ENCODE data around the gene BUD23. TPM values are rescaled to one million over a fixed set of nuclear protein-coding genes. Genes with fewer than 3 reads are reported as not detected.
"Not testable (repeated sequence)": the region's sequence is repeated elsewhere in the genome, so short reads cannot be mapped to it uniquely, and the experiment has no call there.

BUD23 gene
- total and polyA plus RNA-seq, 2 experiments from 2014 or later = 63.9 to 170 TPM

DNA sequence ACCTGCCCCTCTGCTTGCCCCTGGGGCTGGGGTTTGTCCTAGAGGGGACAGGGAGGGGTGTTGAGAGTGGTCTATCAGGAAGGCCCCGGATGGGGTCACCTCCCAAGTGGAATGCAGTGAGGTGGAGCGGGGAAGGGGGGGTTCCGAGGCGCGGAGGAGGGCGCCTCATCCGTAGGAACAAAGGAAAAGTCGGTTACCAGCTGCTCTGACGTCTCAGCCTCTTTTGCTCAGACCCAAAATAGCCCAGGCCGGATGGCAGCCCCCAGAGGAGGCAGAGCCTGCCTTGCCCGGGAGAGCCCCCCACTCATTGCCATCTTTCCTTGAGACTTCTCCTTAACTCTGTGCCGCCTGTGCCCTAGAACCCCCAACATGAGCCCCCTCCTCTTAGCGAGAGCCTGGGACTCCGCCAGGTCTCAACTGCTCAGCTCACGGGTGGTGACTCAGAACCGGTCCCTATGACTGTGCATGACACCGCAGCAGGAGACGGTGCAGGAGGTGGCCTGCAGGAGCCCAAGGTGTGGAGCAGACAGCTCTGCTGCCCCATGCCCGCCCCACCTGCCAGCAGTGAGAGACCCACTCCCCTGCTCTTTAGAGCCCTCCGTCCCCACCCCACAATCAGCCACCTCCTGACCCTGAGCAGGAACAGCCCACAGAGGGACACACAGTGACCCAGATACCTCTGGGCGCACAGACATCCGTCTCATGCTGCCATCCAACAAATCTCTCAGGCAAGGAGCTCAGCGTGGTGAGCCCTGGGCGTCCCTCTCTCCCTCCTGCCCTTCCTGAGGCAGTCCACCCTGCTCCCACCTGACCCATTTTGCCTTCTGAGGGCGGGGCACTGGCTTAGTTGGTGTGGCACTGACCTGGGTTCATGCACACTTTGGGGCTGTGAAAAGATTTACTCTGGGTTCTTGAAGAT is 23.0 kb downstream of the BUD23 start:
- DNase-seq (ENCODE audit: low read depth in 1 of 2, low spot score in 1 of 2) = no peak
- Histone ChIP-seq H3K27ac (no peak overlapping the region), H3K4me3 (no peak overlapping the region), H3K9me3 (ENCODE audit: low read depth) (no peaks in the 10 kb centered on the region), H3K27me3 (no peaks in the 10 kb centered on the region), H3K36me3 (no peaks in the 10 kb centered on the region), H3K4me1 (ENCODE audit: low read depth) (peaks cover 6% of the 10 kb centered on the region)
- TF ChIP-seq, protein P1, sequence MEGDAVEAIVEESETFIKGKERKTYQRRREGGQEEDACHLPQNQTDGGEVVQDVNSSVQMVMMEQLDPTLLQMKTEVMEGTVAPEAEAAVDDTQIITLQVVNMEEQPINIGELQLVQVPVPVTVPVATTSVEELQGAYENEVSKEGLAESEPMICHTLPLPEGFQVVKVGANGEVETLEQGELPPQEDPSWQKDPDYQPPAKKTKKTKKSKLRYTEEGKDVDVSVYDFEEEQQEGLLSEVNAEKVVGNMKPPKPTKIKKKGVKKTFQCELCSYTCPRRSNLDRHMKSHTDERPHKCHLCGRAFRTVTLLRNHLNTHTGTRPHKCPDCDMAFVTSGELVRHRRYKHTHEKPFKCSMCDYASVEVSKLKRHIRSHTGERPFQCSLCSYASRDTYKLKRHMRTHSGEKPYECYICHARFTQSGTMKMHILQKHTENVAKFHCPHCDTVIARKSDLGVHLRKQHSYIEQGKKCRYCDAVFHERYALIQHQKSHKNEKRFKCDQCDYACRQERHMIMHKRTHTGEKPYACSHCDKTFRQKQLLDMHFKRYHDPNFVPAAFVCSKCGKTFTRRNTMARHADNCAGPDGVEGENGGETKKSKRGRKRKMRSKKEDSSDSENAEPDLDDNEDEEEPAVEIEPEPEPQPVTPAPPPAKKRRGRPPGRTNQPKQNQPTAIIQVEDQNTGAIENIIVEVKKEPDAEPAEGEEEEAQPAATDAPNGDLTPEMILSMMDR (IDR thresholded peaks at IDR 0.05; ENCODE audit: low read depth, low read length) = no peak

DNA sequence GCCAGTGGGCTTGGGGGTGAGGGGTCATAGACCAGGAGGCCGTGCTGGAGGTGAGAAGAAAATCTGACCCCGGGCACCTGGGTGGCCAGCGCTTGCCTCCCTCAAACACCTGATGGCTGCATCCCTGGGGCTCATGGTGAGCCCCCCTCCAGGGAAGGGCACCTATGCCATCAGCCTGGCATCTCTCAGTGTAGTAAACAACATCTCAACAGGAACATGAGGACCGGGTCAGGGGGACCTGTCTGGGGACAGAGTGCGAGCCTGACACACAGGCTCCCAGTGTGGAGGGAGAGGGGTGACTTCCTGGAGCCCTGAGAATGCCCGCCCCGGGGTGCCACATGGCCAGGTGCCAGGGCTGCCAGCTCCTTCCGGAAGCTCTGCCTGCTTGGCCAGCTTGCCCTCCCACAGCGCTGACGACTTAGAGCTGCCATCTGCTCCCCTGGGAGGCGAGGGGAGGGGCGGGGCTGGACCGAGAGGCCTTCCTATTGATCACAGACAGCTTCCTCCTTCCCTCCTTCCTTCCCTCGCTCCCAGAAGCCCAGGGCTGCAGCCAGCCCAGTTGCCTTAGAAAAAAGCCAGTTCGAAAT is 23.7 kb downstream of the BUD23 start:
- TF ChIP-seq, protein P1 (IDR thresholded peaks at IDR 0.05; ENCODE audit: low read depth, low read length) = no peak
- Histone ChIP-seq H3K4me1 (ENCODE audit: low read depth) (peaks cover 6% of the 10 kb centered on the region), H3K36me3 (no peaks in the 10 kb centered on the region), H3K4me3 (no peak overlapping the region), H3K9me3 (ENCODE audit: low read depth) (no peaks in the 10 kb centered on the region), H3K27ac (no peak overlapping the region), H3K27me3 (no peaks in the 10 kb centered on the region)
- DNase-seq (ENCODE audit: low read depth in 1 of 2, low spot score in 1 of 2) = no peak

DNA sequence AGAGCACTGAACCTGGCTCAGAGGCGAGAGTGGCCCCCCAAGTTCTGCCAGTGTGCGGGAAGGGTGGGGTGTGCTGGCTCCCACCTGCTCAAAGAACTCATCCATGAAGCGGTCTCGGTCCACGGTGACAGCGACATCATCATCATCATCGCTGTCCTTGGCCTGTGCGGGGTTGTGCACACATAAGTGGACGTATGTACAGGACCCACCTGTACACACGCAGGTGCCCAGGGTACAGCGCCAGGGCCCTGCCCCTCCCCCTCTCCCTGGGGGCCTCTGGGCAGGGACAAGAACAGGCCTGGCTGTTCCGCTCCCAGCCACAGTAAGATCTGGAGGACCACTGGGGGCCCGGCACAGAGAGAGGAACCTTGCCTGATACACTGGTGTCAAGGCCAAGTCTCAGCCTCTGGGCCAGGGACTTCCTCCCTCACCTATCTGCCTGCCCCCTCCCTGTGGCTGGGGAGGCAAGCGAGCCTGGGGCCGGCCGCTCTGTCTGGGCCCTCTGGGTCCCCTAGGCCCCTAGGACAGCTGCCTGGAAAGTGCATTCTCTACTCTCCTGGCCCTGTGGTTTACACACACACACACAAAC is 25.7 kb downstream of the BUD23 start:
- Histone ChIP-seq H3K9me3 (ENCODE audit: low read depth) (no peaks in the 10 kb centered on the region), H3K4me1 (ENCODE audit: low read depth) (no peaks in the 10 kb centered on the region), H3K27me3 (no peaks in the 10 kb centered on the region), H3K36me3 (no peaks in the 10 kb centered on the region), H3K4me3 (no peak overlapping the region), H3K27ac (no peak overlapping the region)
- no peak for DNase-seq (ENCODE audit: low read depth in 1 of 2, low spot score in 1 of 2)
- TF ChIP-seq, protein P1 (IDR thresholded peaks at IDR 0.05; ENCODE audit: low read depth, low read length) = no peak

DNA sequence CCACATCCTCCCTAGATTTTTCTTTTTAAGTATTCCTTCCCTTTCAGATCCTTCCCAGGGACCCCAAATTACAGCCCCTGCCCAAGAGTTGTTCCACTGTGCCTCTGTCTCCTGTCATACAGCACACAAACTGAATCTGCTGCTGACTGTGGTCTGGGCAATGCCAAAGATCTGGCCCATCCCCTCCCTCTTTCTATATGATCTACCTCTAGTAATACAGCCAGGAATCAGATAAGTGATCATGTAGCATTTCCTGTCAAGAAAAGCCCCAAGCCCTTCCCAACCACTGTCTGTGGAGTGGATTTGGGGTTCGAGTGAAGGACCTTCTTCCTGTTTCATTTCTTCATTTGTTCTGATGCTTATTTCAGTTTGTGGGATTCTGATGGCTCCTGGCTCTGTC is 29.4 kb downstream of the BUD23 start:
- H3K9me3 ChIP-seq (ENCODE audit: low read depth) = no peaks in the 10 kb centered on the region
- no peaks in the 10 kb centered on the region for H3K4me1 ChIP-seq (ENCODE audit: low read depth)
- TF ChIP-seq, protein P1 (IDR thresholded peaks at IDR 0.05; ENCODE audit: low read depth, low read length) = no peak
- no peak overlapping the region for H3K27ac ChIP-seq
- H3K27me3 ChIP-seq = no peaks in the 10 kb centered on the region
- no peak for DNase-seq (ENCODE audit: low read depth in 1 of 2, low spot score in 1 of 2)
- no peaks in the 10 kb centered on the region for H3K36me3 ChIP-seq
- no peak overlapping the region for H3K4me3 ChIP-seq

DNA sequence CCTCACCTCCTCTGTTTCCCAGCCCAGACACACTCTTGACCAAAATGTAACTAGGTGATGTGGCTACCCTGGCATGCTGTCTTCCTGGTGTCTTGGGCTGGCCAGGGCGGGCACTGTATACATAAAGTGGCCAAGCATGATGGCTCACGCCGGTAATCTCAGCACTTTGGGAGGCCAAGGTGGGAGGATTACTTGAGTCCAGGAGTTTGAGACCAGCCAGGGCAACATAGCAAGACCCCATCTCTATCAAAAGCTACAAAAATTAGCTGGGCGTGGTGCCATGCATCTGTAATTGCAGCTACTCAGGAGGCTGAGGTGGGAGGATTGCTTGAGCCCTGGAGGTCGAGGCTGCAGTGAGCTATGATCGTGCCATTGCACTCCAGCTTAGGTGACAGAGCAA is 29.9 kb downstream of the BUD23 start:
- not testable (repeated sequence) for H3K27ac ChIP-seq; H3K4me1 ChIP-seq (ENCODE audit: low read depth); H3K4me3 ChIP-seq; H3K36me3 ChIP-seq; DNase-seq (ENCODE audit: low read depth in 1 of 2, low spot score in 1 of 2); H3K27me3 ChIP-seq; H3K9me3 ChIP-seq (ENCODE audit: low read depth)

All from cardiac muscle cell (in vitro differentiated cells and primary cell).